22Rv1 (cell line): Measurements from ENCODE around the gene HABP2.

ENCODE experiments used
- CTCF ChIP-seq: fragments of 450-650 bp; IDR thresholded peaks from 2 replicates; pipeline ENCODE4 v1.5.1; 2017; ENCODE audit warnings: mild to moderate bottlenecking
- ZFX ChIP-seq: fragments of 450-650 bp; IDR thresholded peaks from 2 replicates; pipeline ENCODE4 v1.6.1; 2017; ENCODE audit warnings: antibody characterized with exemption, borderline replicate concordance

- TF ChIP-seq CTCF, result no peak
- TF ChIP-seq ZFX, result no peak
Observed at GRCh38 chr10:113594652-113595051, 41.8 kb downstream of the HABP2 start.
